COR-L47 (cell line): ENCODE measurements around the gene DDX54.
"Not testable (repeated sequence)": the region's sequence is repeated elsewhere in the genome, so short reads cannot be mapped to it uniquely, and the experiment has no call there.

ENCODE experiments used
- DNase-seq: peaks from one replicate; lab custom pipeline; 2025; lab: John Stamatoyannopoulos, UW

DDX54 gene

DNA sequence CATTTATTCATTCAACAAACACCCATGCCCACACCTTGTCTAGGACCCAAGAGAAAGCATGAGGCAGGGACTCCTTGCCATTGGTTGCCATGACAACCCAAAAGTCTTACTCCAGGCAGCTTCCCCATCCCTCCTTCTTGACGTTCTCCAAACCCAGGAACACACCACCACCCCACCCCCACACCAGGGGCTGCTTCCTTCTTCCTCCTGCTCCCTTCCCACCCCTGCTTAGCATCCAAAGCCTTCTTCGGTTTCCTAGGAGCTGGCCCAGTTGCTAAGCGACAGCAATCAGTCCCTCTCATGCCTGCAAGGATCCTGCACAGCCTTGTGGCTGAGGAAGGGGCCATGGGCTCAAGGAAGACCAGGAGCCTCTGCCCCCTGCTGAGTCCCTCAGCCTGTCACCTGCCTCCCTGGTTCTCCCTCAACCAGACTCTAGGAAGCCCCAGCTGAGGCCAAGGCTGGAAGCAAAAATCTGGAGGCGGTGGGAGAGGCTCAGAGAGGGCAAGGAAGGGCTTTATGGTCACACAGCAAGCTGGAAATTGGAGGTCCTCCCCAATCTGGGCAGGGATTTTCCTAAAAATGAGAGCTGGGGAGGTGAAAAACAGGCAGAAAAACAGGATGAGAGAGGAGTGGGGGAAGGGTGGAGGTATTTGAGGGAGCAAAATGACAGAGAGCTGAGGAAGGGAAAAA, 65.2 kb downstream of the DDX54 start:
- DNase-seq, result no peak

DNA sequence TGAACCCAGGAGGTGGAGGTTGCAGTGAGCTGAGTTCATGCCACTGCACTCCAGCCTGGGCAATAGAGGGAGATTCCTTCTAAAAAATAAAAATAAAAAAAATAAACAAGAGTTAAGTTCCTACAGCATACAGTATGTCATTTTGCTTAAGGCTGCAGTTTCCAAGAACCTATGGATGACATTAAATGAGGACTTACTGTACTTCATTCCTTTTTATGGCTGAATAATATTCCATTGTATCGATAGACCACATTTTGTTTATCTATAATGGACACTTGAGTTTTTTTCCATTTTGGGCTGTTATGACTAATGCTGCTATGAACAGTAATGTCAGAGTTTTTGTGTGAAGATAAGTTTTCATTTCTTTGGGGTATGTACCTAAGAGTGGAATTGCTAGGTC, 67.1 kb downstream of the DDX54 start:
- no peak for DNase-seq

DNA sequence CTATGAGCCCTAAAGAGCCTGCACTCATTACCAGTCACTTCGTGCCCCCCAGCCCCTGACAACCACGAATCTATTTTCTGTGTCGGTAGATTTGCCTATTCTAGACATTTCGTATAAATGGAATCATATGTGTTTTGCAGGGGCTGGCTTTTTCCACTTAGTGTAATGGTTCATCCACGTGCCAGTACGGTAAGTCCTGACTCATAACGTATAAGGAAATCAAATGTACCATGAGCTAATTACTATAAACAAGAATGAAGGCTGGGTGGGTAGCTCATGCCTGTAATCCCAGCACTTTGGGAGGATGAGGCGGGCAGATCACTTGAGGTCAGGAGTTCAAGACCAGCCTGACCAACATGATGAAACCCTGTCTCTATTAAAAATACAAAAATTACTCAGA, 67.6 kb downstream of the DDX54 start:
- DNase-seq, result not testable (repeated sequence)

DNA sequence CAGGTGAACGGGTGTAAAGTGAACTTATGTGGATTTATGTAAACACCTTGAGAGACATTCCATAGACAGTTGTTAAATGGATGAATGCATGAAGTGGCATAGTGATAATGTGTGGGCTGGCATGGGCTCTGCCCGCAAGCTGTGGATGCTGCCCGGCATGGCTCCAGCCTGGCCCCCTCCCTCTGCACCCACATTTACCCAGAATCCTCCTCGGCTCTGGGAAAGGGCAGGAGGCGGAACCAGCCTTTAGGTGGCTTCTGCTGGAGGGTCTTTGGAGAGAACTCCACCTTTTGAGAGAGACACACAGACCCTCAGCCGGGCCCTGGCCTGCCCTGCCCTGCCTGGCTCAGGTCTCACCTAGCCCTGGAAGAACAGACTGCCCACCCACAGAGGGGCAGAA, 68.4 kb downstream of the DDX54 start:
- DNase-seq, result no peak

DNA sequence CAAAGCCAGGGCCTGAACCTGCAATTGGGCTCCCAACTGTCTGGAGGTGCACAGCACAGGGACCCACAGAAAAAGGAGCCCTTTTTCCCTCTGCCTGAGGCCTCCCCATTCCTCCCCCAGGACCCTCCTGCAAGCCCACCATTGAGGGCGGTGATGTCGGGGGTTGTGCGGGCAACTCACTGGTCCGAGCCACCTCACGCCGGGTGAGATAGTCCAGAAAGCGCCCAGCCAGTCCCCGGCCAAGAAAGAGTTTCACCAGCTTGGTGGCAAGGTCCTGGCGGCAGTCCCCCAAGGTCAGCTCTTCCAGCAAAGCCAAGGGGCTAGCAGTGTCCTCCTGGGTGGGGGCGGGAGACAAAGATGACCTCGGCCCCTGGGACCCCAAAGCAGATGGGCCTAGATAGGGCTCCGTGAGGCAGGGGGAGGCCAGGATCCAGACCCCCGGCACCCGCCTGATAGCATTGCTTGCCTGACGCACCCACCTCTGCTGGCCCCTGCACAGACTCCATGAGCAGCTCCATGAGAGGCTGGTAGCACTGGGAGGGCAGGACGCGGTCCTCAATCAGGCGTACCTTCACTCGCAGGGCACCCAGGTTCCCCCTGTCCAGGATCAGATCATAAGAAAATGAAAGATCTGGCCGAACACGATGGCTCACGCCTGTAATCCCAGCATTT, 69.7 kb downstream of the DDX54 start:
- DNase-seq, result no peak

DNA sequence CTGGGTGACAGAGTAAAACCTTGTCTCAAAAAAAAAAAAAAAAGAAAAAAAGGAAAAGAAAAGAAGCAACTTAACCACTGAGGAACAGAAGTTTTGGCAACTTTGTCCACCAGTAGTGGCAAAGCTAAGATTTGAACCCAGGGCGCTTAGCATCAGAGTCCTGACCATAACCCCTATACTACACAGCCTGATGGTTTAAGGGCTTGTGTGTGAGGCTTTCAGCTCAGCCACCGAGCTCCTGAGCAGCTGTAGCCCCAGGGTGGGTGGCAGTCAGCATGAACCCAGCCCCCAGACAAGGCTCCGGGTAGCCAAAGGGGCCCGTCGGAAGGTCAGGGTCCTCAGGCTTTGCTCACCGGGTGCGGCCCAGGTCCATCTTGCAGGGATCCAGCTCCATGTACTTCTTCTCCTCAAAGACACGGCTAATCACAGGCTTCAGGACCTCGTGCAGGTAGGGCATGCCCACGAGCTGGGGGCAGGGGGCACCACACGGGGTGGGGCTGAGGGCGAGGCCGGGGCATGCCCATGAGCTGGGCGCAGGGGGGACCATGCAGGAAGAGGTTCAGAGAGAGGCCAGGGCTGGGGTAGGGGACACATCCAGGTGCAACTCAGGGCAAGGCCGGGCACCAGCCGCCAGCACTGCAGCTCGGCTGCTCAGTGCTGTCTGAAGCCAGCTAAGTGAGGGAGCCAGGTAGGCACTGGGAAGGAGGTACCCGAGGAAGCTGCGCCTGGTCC, 70.7 kb downstream of the DDX54 start:
- DNase-seq, result no peak

DNA sequence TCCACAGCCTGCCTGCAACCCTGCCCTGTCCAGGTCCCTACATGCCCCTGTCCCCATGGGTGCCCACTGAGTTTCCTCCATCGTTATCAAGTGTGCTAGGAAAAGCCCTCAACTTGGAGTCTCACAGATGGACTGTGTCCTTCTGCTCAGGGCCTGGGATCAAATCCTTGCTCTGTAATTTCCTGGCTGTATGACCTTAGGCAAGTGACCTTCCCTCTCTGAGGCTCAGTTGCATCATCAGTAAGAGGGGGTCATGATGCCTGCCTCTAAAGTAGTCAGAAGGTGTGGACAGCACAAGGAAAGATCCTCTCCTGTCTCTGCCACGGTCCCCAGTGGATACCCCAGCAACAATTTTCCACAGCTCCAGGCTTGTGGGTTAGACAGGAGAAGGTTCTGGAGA, 71.9 kb downstream of the DDX54 start:
- no peak for DNase-seq

DNA sequence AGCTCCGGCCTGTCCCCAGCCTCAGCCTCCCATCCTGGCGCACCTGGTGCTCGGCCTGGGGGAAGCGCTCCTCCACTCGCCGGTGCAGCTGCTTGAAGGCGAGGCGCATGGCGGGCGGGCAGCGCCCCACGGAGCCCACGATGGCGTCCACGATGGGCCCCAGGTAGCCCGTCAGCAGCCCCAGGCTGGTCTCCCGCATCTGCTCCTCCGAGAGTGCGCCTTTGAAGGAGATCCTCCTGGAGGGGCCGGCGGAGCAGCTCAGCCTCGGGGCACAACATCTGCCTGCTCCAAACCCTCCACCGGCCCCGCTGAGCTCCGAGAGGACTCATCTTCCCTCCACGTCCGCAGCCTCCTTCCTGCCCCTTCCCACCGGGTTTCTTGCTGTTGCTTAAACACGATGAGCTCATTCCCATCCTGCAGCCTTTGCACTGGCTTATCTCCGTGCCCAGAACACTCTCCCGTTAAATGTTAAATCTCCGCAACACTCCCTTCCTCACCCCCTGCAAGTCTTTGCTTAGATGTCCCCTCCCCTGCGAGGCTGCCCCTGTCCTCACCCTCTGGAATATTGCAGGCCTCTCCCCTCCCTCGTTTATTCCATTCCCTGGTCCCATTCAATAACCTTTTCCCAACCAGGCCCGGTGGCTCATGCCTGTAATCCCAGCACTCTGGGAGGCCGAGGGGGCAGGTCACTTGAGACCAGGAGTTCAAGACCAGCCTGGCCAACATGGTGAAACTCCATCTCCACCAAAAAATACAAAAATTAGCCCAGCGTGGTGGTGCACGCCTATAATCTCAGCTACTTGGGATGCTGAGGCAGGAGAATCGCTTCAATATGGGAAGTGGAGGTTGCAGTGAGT, 73.0 kb downstream of the DDX54 start:
- DNase-seq, result no peak

DNA sequence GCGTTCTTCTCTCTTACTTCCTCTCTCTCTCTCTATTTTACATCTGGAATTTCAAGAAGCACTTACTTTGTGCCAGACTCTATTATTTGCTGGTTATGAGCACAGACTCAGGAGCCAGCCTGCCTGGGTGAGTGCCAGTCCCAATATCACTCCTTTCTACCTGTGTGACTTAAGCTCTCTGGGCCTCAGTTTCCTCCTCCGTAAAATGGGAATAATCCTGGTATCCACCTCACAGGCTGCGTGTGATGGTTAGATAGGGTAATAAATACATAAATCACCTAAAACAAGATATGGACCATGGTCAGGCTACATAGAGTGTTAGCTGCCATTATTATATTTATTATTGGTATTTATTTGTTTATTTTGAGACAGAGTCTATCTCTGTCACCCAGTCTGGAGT, 74.0 kb downstream of the DDX54 start:
- DNase-seq, result no peak

DNA sequence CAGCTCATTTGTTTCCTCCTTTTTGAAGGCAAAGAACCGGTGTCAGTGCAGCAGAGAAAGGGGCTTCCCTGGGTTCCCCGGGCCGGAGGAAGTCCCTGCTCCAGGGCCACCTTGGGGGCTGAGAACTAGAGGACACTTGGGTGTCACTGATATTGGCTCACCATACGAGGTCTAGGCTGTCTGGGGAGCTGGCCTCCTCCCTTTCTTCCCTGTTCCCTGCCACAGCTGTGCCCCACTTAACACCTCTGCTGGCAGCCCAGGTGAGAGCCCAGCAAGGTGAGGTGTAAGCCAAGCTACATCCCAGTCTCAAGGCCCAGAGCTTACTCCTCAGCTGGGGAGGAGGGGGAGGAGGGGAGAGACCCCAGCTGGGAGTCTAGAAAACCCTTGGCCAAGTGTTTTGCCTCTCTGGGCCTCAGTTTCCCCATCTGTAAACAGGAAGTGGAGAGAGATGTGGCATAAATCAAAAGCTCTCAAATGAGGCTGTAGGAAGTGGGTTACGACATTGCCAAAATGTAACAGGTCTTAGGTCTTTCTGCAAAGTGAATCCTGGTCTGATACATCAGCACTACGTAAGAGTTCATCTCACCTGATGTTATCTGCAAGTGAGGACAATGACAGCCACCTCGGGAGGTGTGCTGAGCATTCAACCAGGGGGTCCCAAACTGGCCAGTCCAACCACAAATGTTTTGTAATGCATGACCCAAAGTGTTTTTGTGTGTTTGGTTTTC, 75.2 kb downstream of the DDX54 start:
- no peak for DNase-seq

DNA sequence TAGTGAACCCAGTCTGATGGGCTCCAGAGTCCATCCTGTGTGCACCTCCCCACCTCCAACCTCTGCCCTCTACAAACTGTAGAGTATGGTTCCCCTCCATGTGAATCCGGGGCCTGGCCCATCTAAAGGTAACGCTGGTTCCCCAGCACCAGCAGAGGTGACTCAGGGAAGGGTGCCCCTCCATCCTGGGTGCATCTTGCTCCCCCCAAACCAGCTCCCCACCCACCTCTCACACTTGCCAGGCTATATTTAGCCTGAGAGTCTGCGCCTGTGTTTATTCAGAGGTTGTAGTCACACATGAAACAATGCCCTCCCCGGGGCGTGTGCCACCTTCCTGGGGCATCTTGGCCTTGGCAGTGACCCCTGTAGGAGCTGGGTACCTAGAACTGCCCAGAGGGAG, 75.9 kb downstream of the DDX54 start:
- no peak for DNase-seq

DNA sequence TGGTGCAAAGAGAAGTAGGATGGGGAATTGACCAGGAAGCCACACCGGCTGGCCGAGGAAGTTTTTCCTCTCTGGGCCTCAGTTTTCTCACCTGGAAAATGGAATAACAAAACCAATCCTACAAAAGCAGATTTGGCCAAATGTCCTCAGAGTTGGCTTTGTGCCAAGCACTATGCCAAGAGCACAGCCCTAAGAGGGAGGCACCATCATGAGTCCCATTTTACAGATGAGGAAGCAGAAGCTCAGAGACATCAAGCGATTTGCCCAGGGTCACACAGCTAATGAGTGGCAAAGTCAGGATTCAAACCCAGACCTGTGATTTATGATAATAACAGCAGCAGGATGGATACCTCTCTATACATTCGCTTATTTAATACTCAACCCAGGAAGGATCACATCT, 77.0 kb downstream of the DDX54 start:
- no peak for DNase-seq
